ENCODE results near the gene NUDT16L1.
"Not testable (repeated sequence)": the region's sequence is repeated elsewhere in the genome, so short reads cannot be mapped to it uniquely, and the experiment has no call there.

NUDT16L1 gene

DNA sequence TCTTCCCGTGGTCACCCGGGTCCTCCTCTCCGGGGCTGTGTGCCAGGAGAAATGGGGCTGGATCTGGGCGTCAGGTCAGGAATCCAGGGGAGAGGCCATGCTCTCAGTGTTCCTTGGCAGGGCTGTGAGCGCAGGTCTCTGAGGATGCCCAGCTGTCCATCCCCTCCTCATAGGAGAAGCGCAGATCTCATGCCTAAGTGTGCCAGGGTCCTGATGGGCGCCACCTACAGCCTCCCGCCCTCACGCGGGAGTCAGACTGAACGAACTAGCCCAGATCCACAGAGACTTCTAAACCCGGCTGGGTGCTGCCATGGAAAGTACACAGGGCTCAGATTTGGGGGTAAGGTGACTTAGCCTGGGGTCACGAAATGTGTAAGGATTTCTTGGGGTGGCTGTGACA is 44.4 kb upstream of the NUDT16L1 start:
- no peaks in the 10 kb centered on the region for H3K27me3 ChIP-seq (replicated peaks; ENCODE audit: insufficient read depth, low read length)
- H2AFZ ChIP-seq (ENCODE audit: low read length), result no peak overlapping the region
- no peaks in the 10 kb centered on the region for H3K36me3 ChIP-seq (replicated peaks; ENCODE audit: insufficient read depth, low read length)
- peaks cover 48% of the 10 kb centered on the region for H3K79me2 ChIP-seq (ENCODE audit: low read length)
- no peaks in the 10 kb centered on the region for H3K9me3 ChIP-seq (replicated peaks; ENCODE audit: insufficient read depth, low read length)
- no peak overlapping the region for H3K9ac ChIP-seq (ENCODE audit: low read length)
- H3K4me1 ChIP-seq (ENCODE audit: low read length), result no peaks in the 10 kb centered on the region
- H3F3A ChIP-seq (ENCODE audit: insufficient read depth, low read length), result no peaks in the 10 kb centered on the region
- no peak overlapping the region for H3K4me3 ChIP-seq (ENCODE audit: low read length)
- TF ChIP-seq EZH2 (optimal IDR thresholded peaks at IDR 0.05; ENCODE audit: low read depth, low read length) (no peak), CTCF (IDR thresholded peaks at IDR 0.05; ENCODE audit: low read length) (no peak), EZH2phosphoT487 (IDR thresholded peaks at IDR 0.05; ENCODE audit: low read length) (no peak)
- H3K4me2 ChIP-seq (ENCODE audit: low read depth, low read length), result no peak overlapping the region
- H4K20me1 ChIP-seq (ENCODE audit: insufficient read depth, low read length), result no peaks in the 10 kb centered on the region
- H3K9me2 ChIP-seq (replicated peaks; ENCODE audit: insufficient read depth, low read length), result no peaks in the 10 kb centered on the region
- no peak for DNase-seq
- H3K27ac ChIP-seq (ENCODE audit: low read length), result no peak overlapping the region

GRCh38 chr16:4649744-4650442 is 43.5 kb upstream of the NUDT16L1 start:
- Histone ChIP-seq H3K9ac (ENCODE audit: low read length) (no peak overlapping the region), H3K9me3 (replicated peaks; ENCODE audit: insufficient read depth, low read length) (no peaks in the 10 kb centered on the region), H3K4me1 (ENCODE audit: low read length) (no peaks in the 10 kb centered on the region), H3K4me3 (ENCODE audit: low read length) (no peak overlapping the region), H3K27me3 (replicated peaks; ENCODE audit: insufficient read depth, low read length) (no peaks in the 10 kb centered on the region), H3F3A (ENCODE audit: insufficient read depth, low read length) (no peaks in the 10 kb centered on the region), H3K79me2 (ENCODE audit: low read length) (peaks cover 43% of the 10 kb centered on the region), H3K9me2 (replicated peaks; ENCODE audit: insufficient read depth, low read length) (no peaks in the 10 kb centered on the region), H4K20me1 (ENCODE audit: insufficient read depth, low read length) (no peaks in the 10 kb centered on the region), H3K36me3 (replicated peaks; ENCODE audit: insufficient read depth, low read length) (no peaks in the 10 kb centered on the region), H2AFZ (ENCODE audit: low read length) (no peak overlapping the region), H3K27ac (ENCODE audit: low read length) (no peak overlapping the region), H3K4me2 (ENCODE audit: low read depth, low read length) (no peak overlapping the region)
- DNase-seq, result no peak
- TF ChIP-seq EZH2 (optimal IDR thresholded peaks at IDR 0.05; ENCODE audit: low read depth, low read length) (no peak), EZH2phosphoT487 (IDR thresholded peaks at IDR 0.05; ENCODE audit: low read length) (no peak), CTCF (IDR thresholded peaks at IDR 0.05; ENCODE audit: low read length) (no peak)

DNA sequence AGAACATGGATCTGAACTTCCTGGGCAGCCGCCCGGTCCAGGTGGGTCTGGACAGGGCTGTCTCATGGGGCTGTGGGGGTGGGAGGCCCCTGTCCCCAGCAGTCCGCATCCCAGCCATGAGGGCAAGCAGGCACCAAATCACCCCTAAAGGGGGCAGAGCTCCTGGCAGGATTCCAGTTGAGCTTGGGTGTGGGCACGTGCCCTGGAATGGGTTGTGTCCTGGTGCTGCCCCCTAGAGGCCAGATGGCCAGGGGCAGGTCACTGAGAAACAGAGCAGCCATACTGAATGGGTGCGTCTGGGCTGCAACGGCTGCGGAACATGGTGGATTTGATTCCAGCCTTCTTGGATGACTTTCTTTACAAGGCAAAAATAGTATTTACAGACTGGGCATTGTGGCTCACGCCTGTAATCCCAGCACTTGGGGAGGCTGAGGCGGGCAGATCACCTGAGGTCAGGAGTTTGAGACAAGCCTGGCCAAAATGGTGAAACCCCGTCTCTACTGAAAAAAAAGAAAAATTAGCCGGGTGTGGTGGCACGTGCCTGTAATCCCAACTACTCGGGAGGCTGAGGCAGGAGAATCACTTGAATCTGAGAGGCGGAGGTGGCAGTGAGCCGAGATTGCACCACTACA is 42.8 kb upstream of the NUDT16L1 start:
- H3K27ac ChIP-seq (ENCODE audit: low read length); H3K4me1 ChIP-seq (ENCODE audit: low read length): not testable (repeated sequence)

More for the DNA sequence above, 42.8 kb upstream of the NUDT16L1 start:
- H3K9me2 ChIP-seq (replicated peaks; ENCODE audit: insufficient read depth, low read length); H4K20me1 ChIP-seq (ENCODE audit: insufficient read depth, low read length); H3K4me2 ChIP-seq (ENCODE audit: low read depth, low read length); H3K27me3 ChIP-seq (replicated peaks; ENCODE audit: insufficient read depth, low read length); H3K36me3 ChIP-seq (replicated peaks; ENCODE audit: insufficient read depth, low read length); H3K9me3 ChIP-seq (replicated peaks; ENCODE audit: insufficient read depth, low read length); H2AFZ ChIP-seq (ENCODE audit: low read length); H3K9ac ChIP-seq (ENCODE audit: low read length); H3K4me3 ChIP-seq (ENCODE audit: low read length); H3F3A ChIP-seq (ENCODE audit: insufficient read depth, low read length): not testable (repeated sequence)
- TF ChIP-seq CTCF (IDR thresholded peaks at IDR 0.05; ENCODE audit: low read length), result peak; percentile 87
- DNase-seq, result peak; percentile 69
- H3K79me2 ChIP-seq (ENCODE audit: low read length), result peaks cover 38% of the 10 kb centered on the region
